HG03064 (cell line): Measurements from ENCODE around the gene NXPH3.
"Not testable (repeated sequence)": the region's sequence is repeated elsewhere in the genome, so short reads cannot be mapped to it uniquely, and the experiment has no call there.

Experiments
- ATAC-seq: cut with Tn5 transposase; IDR thresholded peaks from one replicate; pipeline ENCODE4 v1.9.1; 2021; ENCODE audit warnings: low read depth; ENCODE audit not compliant: unreplicated experiment

Gene NXPH3

GRCh38 chr17:49554694-49555494 lies 20.8 kb upstream of the NXPH3 start:
- no peak for ATAC-seq

GRCh38 chr17:49555495-49556222 lies 20.0 kb upstream of the NXPH3 start:
- ATAC-seq, result no peak

- no peak for ATAC-seq
Measured at GRCh38 chr17:49556223-49556943, 19.3 kb upstream of the NXPH3 start.

GRCh38 chr17:49557312-49558024 lies 18.2 kb upstream of the NXPH3 start:
- no peak for ATAC-seq

GRCh38 chr17:49564638-49565037 lies 11.0 kb upstream of the NXPH3 start:
- ATAC-seq, result no peak

- no peak for ATAC-seq
Measured at GRCh38 chr17:49565948-49566491, 9.7 kb upstream of the NXPH3 start.

- ATAC-seq, result no peak
Measured at GRCh38 chr17:49566668-49567071, 9.0 kb upstream of the NXPH3 start.

GRCh38 chr17:49567104-49567521 lies 8.6 kb upstream of the NXPH3 start:
- no peak for ATAC-seq

- ATAC-seq, result peak; percentile 48
Measured at GRCh38 chr17:49567871-49568694, 7.6 kb upstream of the NXPH3 start.

GRCh38 chr17:49568695-49569047 lies 7.0 kb upstream of the NXPH3 start:
- ATAC-seq, result not testable (repeated sequence)

GRCh38 chr17:49570540-49571242 lies 5.0 kb upstream of the NXPH3 start:
- ATAC-seq, result no peak

GRCh38 chr17:49571283-49571682 lies 4.4 kb upstream of the NXPH3 start:
- no peak for ATAC-seq

- no peak for ATAC-seq
Measured at GRCh38 chr17:49571764-49572163, 3.9 kb upstream of the NXPH3 start.

GRCh38 chr17:49572226-49572625 lies 3.4 kb upstream of the NXPH3 start:
- no peak for ATAC-seq

- no peak for ATAC-seq
Measured at GRCh38 chr17:49572806-49573420, 2.8 kb upstream of the NXPH3 start.

- no peak for ATAC-seq
Measured at GRCh38 chr17:49573510-49574322, 2.0 kb upstream of the NXPH3 start.

- ATAC-seq, result no peak
Measured at GRCh38 chr17:49574323-49574781, 1.3 kb upstream of the NXPH3 start.
